GM18526 (cell line): ENCODE measurements around the gene DENND4A.
A peak's percentile ranks its signal among the peaks of the same experiment; 100 is the strongest.

Source experiments
- POLR2A ChIP-seq: IDR thresholded peaks from 3 replicates; pipeline ENCODE4 v1.6.1; 2011; ENCODE audit not compliant: insufficient read length; ENCODE audit errors: extremely low read depth

The DENND4A gene

GRCh38 chr15:65619626-65620290, 172.3 kb downstream of the DENND4A start:
- TF ChIP-seq POLR2A, result no peak

GRCh38 chr15:65618560-65619109, 173.5 kb downstream of the DENND4A start:
- no peak for TF ChIP-seq POLR2A

- TF ChIP-seq POLR2A, result no peak
These were observed 178.9 kb downstream of the DENND4A start for GRCh38 chr15:65612949-65613744.

- TF ChIP-seq POLR2A, result no peak
These were observed 179.5 kb downstream of the DENND4A start for GRCh38 chr15:65612616-65612946.

GRCh38 chr15:65611888-65612615, 180.0 kb downstream of the DENND4A start:
- TF ChIP-seq POLR2A, result no peak

GRCh38 chr15:65610871-65611718, 181.0 kb downstream of the DENND4A start, which contains the start of gene INTS14:
INTS14 (minus strand) TSS chr15:65611131; CDS start chr15:65607380, 3,751 bp downstream.
- peak; percentile 86 for TF ChIP-seq POLR2A
